Upper lobe of left lung (tissue), 6 donors: Measurements from ENCODE around the gene ATP2B2. TPM values are rescaled to one million over a fixed set of nuclear protein-coding genes. Genes with fewer than 3 reads are reported as not detected.
A peak's percentile ranks its signal among the peaks of the same experiment; 100 is the strongest.

Experiments
- ATAC-seq, 2 donors: fragments of 200-7000 bp; cut with Tn5 transposase; one replicate each; pipeline ENCODE4 v1.9.1; 2022; ENCODE audit warnings: mild to moderate bottlenecking in 2 of 2, moderate library complexity in 2 of 2; ENCODE audit not compliant: low FRiP score in 2 of 2
- DNase-seq, 2 donors: peaks; one replicate each; pipeline ENCODE4 v3.0.0-alpha.2; 2019 to 2020
- H3K27ac ChIP-seq, 4 donors: fragments of 200-600 bp; sonication (generic); one replicate each; pipeline ENCODE4 v1.5.1; 2016 to 2019
- H3K27me3 ChIP-seq, 4 donors: fragments of 200-600 bp; sonication (generic); one replicate each; pipeline ENCODE4 v1.5.1; 2017 to 2019
- H3K36me3 ChIP-seq, 4 donors: fragments of 200-600 bp; sonication (generic); one replicate each; pipeline ENCODE4 v1.5.1; 2016 to 2019
- H3K4me1 ChIP-seq, 4 donors: fragments of 200-600 bp; sonication (generic); one replicate each; pipeline ENCODE4 v1.5.1; 2018 to 2019
- H3K4me3 ChIP-seq, 4 donors: fragments of 200-600 bp; sonication (generic); one replicate each; pipeline ENCODE4 v1.5.1; 2017 to 2019; ENCODE audit warnings: mild to moderate bottlenecking in 2 of 4, moderate library complexity in 1 of 4
- H3K9me3 ChIP-seq, 4 donors: fragments of 200-600 bp; sonication (generic); one replicate each; pipeline ENCODE4 v1.5.1; 2018 to 2019
- EP300 ChIP-seq, 4 donors: sonication (generic); formaldehyde crosslinking; IDR thresholded peaks; one replicate each; pipeline ENCODE4 v1.5.1; 2017; ENCODE audit warnings: antibody characterized with exemption in 4 of 4, control low read depth in 2 of 4
- POLR2A ChIP-seq, 4 donors: fragments of 450-650 bp; IDR thresholded peaks; one replicate each; pipeline ENCODE4 v1.5.1; 2016 to 2017; ENCODE audit warnings: antibody characterized with exemption in 4 of 4, mild to moderate bottlenecking in 2 of 4
- POLR2AphosphoS5 ChIP-seq, 2 donors: sonication (generic); formaldehyde crosslinking; IDR thresholded peaks; one replicate each; pipeline ENCODE4 v1.5.1; 2017; ENCODE audit warnings: antibody characterized with exemption in 2 of 2
- WGBS, 2 donors: methylation state at CpG; one replicate each; pipeline ENCODE4 v1.1.5; 2017 to 2018; 5-methylcytosine and 5-hydroxymethylcytosine counted together
- total RNA-seq, 6 donors: library from RNA; depleted of rRNA in 4 of 6; stranded (reverse); fragments of >200 nt in 4 of 6; gene quantifications; one replicate each; pipeline versions ENCODE4 v1.1.0 to v1.2.1, GENCODE V29; 2016 to 2021
- TF ChIP-seq, protein P1 (sequence below), 6 experiments: fragments of 450-650 bp in 4 of 6; fragments of 200-600 bp in 2 of 6; sonication (generic) in 2 of 6; IDR thresholded peaks; one replicate each; pipeline ENCODE4 v1.5.1; 2016 to 2019; ENCODE audit warnings: antibody characterized with exemption in 6 of 6
- donor health status: DM: no; HTN: no; CAD: no; lungs with moderate emphysema.
- donor health status: DM: no; HTN: yes; CAD: no; lungs with severe emphysema.

The ATP2B2 gene
- total RNA-seq, 6 donors from 2014 or later = 0.13 to 0.30 TPM; not detected in 4

DNA sequence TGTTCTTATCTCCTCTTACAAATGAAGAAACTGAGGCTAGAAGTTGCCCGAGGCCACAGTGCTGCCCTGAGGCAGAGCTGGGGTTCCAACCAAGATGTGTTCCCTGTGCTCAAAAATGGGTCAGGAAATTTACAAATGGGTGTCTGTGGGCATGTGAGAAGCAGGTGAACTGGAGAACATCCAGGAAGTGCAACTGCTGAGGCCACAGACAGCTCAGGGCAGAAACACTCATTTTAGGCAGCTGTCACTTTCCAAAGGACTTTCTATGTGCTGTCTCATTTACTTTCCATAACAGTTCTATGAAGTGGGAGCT is 47.2 kb upstream of the ATP2B2 start:
- no peak for DNase-seq
- Histone ChIP-seq H3K4me3 (no peak overlapping the region), H3K27ac (no peak overlapping the region), H3K36me3 (no peaks in the 10 kb centered on the region), H3K4me1 (peaks cover 0 to 2% (median 0%) of the 10 kb centered on the region in 4 donors), H3K27me3 (no peaks in the 10 kb centered on the region), H3K9me3 (no peaks in the 10 kb centered on the region)
- 62 to 84% methylated on average over 1 of the region's 1 CpG for WGBS, 2 donors
- no peak for ATAC-seq
- TF ChIP-seq, protein P1, sequence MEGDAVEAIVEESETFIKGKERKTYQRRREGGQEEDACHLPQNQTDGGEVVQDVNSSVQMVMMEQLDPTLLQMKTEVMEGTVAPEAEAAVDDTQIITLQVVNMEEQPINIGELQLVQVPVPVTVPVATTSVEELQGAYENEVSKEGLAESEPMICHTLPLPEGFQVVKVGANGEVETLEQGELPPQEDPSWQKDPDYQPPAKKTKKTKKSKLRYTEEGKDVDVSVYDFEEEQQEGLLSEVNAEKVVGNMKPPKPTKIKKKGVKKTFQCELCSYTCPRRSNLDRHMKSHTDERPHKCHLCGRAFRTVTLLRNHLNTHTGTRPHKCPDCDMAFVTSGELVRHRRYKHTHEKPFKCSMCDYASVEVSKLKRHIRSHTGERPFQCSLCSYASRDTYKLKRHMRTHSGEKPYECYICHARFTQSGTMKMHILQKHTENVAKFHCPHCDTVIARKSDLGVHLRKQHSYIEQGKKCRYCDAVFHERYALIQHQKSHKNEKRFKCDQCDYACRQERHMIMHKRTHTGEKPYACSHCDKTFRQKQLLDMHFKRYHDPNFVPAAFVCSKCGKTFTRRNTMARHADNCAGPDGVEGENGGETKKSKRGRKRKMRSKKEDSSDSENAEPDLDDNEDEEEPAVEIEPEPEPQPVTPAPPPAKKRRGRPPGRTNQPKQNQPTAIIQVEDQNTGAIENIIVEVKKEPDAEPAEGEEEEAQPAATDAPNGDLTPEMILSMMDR (IDR thresholded peaks at IDR 0.05) = no peak
- TF ChIP-seq EP300 (IDR thresholded peaks at IDR 0.05) = no peak
- no peak for TF ChIP-seq POLR2AphosphoS5 (IDR thresholded peaks at IDR 0.05)
- TF ChIP-seq POLR2A (IDR thresholded peaks at IDR 0.05) = no peak

DNA sequence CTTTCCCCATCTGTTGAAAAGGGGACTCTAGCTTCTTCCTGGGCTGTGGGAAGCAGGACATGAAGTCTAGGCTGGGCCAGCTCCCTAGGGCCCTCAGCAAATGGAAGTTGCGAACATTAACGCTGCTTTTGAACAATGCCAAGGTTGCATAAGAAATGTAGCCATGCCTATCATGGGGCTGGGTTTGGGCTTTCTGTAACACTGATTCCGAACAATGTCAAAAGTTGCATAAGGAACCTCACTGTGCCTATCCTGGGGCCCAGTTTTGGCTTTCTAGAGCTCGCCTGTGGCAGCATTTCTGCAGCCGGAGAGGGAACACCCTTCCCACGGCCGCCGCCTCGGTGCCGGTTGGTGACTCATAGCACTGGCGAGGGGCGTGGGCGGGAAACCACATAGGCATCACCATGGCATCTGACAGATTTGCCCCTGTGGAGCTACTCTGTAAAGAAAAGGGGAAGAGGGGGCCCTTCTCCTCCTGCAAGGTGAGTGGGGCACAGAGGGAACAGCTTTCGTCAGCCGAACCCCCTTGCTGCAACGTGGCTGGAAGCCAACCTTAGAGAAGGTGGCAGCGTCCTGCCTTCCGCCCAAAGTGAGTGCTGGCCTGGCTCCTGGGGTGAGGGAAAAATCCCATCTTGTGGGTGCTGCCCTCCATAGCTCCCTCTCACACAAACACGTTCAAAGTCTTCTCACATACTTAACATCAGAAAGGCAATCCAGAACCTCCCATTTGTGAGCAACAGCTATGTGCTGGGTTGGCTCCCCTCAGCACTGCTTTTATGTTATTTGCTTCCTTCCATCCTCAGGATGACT is 46.6 kb upstream of the ATP2B2 start:
- peak; percentile 38 to 72 for ATAC-seq
- 58 to 59% methylated on average over 7 to 19 of the region's 19 CpGs for WGBS, 2 donors

DNA sequence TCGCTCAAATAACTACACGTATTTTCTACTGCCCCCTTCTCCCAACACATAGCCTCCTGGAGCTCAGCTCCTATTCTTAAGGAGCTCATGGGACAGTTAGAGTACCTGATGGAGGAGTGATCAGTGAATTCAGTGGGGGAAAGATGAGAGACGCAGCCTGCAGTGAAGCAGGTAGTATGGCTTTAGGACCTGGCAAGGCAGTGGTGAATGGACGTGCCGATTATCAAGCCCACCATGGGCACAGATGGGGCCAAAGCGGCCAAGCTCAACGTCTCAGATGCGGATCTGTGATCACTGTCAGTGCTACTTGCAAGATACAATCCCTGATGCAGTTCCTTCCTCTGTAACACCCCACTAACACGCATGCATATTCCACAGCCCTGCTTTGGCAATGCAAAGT is 45.8 kb upstream of the ATP2B2 start:
- no peaks in the 10 kb centered on the region for H3K27me3 ChIP-seq
- H3K27ac ChIP-seq = no peak overlapping the region
- no peak for DNase-seq
- TF ChIP-seq POLR2AphosphoS5 (IDR thresholded peaks at IDR 0.05) (no peak), EP300 (IDR thresholded peaks at IDR 0.05) (no peak), POLR2A (IDR thresholded peaks at IDR 0.05) (no peak)
- TF ChIP-seq, protein P1 (IDR thresholded peaks at IDR 0.05) = no peak
- ATAC-seq = no peak
- 78% methylated on average over 9 of the region's 9 CpGs for WGBS, 2 donors
- H3K4me1 ChIP-seq = peaks cover 0 to 2% (median 0%) of the 10 kb centered on the region in 4 donors
- H3K9me3 ChIP-seq = no peaks in the 10 kb centered on the region
- no peak overlapping the region for H3K4me3 ChIP-seq
- no peaks in the 10 kb centered on the region for H3K36me3 ChIP-seq

More for the DNA sequence above, 46.6 kb upstream of the ATP2B2 start:
- H3K36me3 ChIP-seq = no peaks in the 10 kb centered on the region
- peaks cover 0 to 2% (median 0%) of the 10 kb centered on the region in 4 donors for H3K4me1 ChIP-seq
- no peak overlapping the region for H3K4me3 ChIP-seq
- H3K27me3 ChIP-seq = no peaks in the 10 kb centered on the region
- no peak overlapping the region for H3K27ac ChIP-seq
- H3K9me3 ChIP-seq = no peaks in the 10 kb centered on the region
- TF ChIP-seq, protein P1 (IDR thresholded peaks at IDR 0.05) = no peak
- TF ChIP-seq POLR2AphosphoS5 (IDR thresholded peaks at IDR 0.05) (no peak), POLR2A (IDR thresholded peaks at IDR 0.05) (no peak), EP300 (IDR thresholded peaks at IDR 0.05) (no peak)
- DNase-seq = peak; percentile 28 to 85

DNA sequence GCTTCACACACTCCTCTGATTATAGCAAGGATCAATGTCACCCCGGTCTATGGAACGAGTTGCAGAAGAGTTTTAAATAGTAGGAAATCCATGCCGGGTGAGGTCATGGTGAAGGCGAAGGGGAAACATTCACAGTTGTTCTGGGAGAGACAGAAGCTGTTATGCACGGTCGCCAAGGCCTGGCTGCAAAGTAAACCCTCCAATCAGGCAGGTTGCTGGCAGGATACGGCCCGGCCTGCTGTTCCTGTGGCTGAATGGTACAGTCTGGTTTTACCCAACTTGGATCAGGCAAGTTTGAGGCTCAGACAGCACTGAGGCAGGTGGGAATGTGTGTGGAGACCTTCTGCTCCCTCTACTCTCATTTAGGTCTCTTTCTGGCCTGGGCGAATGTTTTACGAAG is 45.3 kb upstream of the ATP2B2 start:
- WGBS, 2 donors = 61 to 82% methylated on average over 6 to 10 of the region's 10 CpGs
- H3K27ac ChIP-seq = no peak overlapping the region
- H3K4me1 ChIP-seq = peaks cover 0 to 2% (median 0%) of the 10 kb centered on the region in 4 donors
- no peaks in the 10 kb centered on the region for H3K36me3 ChIP-seq
- DNase-seq = no peak
- no peaks in the 10 kb centered on the region for H3K27me3 ChIP-seq
- no peak overlapping the region for H3K4me3 ChIP-seq
- no peak for ATAC-seq
- no peaks in the 10 kb centered on the region for H3K9me3 ChIP-seq
- TF ChIP-seq EP300 (IDR thresholded peaks at IDR 0.05) (no peak), POLR2AphosphoS5 (IDR thresholded peaks at IDR 0.05) (no peak), POLR2A (IDR thresholded peaks at IDR 0.05) (no peak)
- TF ChIP-seq, protein P1 (IDR thresholded peaks at IDR 0.05) = no peak
